GM21360 (cell line): ENCODE measurements around the gene TBC1D7.

ENCODE experiments used
- ATAC-seq: cut with Tn5 transposase; IDR thresholded peaks from one replicate; pipeline ENCODE4 v1.9.1; 2021; ENCODE audit warnings: mild to moderate bottlenecking, moderate library complexity; ENCODE audit not compliant: unreplicated experiment

TBC1D7 gene

DNA sequence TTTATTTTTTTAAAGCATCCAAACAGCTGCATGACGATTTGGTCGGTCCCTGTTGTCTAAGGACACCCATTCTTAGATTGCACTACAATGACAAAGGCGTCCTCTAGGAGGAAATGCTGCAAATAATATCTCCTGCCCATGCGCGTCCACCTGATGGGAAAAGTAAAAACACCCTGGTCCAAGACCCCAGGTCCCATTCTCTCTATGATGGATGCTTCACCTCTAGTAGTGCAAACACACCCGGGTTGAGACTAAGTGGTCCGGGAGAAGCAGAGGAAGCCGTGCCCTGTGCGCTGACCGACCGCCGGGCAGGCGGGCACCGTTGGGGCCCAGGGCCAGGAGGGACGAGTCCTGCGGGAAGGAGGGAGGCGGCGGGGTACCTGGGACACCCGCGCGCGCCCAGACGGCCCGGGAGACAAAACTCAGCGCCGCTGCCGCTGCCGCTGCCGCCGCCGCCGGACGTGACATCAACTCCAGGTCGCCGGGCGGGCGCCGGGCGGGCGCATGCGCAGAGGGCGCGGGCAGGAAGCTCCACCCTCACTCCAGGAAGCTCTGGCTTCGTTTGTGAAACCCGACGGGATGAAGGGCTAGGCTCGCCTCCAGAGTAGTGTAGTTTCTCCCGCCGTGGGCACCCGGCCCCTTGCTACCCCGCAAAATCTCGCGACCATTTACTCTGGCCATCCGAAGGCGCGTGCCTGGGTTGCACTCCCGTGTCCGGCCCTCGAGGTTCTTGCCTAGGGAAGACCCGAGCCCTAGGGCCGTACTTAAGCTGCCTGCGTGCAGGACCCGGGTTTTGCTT, at the start of gene TBC1D7:
Gene TBC1D7 (minus strand): TSS at position 462 of the 799 bp plus-strand sequence. CDS start 1,639 bp downstream, outside the sequence.
- peak; percentile 80 for ATAC-seq

GRCh38 chr6:13377054-13377758, 48.9 kb upstream of the TBC1D7 start:
- no peak for ATAC-seq

DNA sequence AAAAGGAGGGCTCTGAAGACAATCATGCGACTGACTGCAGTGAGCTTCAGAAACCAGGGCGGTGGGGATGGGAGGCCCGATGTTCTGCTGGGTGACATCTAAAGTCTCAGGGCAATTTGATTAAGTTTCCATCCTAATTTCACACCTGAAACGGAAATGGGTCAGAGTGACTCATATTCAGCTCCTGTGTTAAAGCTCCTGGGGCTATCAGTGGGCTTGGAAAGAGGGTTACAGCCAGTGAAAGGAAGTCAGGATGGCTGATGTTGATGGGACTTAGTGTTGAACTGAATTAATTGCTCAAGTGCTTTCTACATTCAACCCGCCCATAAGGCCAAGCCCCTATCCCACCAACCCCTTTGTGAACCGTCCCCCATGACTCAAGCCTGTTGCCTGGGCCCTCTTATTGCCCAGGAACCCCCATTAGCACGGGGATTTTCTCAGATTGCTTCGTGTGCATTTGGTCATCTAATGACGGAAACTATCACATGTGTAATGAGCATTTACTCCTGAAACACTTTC, 47.1 kb upstream of the TBC1D7 start:
- peak; percentile 45 for ATAC-seq

DNA sequence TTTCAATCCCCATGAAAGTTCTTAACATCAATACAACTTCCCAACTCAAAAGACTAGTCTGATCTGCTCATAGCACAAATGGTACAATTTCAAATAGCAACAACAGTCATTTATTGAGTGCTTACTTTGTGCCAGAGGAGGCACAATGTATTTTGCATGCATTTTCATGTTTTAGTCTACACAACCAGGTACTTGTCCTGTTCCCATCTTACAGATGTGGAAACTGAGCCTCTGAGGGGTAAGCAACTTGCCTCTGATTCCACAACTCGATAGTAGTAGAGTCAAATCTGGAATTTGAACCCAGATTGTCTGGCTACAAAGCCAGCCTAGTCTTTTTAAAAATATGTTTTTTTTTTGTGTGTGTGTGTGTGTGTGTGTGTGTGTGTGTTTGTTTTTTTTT, 45.6 kb upstream of the TBC1D7 start:
- no peak for ATAC-seq

DNA sequence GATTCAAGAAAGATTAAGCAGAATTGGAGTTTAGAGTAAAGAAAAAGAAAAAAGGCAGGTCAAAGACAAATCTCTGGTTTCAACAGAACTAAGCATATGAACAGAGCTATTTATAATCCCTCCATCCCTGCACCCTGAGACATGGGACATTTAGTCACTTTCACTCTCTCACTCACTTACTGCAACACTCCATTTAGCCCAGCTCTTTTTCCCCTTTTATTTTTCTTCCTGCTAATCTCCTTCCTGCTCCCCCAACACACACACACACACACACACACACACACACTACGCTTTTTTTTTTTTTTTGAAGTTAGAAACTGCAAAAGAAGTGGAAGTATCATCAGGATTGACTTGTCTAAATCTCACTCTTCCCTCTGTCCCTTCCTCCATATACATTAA, 45.1 kb upstream of the TBC1D7 start:
- ATAC-seq, result no peak

GRCh38 chr6:13372688-13373487, 44.6 kb upstream of the TBC1D7 start:
- no peak for ATAC-seq

DNA sequence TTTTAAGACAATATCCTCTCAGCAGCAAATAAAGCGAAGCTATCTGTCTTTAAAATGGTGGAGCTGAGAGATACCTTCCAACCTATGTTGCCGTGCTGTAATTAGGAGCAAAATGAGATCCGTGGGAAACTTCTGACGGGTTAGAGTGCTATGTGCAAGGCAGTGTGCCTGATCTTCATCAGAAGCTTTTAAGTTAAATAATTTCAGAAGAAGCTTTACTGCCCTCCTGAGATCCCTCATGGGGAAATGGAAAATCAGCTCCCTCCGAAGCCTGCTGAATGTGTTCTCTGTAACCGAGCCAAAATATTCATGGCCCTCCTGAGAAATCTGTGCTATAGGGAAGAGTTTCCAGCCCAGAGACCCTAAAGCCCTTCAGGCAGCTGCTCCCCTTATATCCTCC, 43.7 kb upstream of the TBC1D7 start:
- ATAC-seq, result no peak

- no peak for ATAC-seq
These were observed 43.2 kb upstream of the TBC1D7 start for GRCh38 chr6:13371421-13372072.

DNA sequence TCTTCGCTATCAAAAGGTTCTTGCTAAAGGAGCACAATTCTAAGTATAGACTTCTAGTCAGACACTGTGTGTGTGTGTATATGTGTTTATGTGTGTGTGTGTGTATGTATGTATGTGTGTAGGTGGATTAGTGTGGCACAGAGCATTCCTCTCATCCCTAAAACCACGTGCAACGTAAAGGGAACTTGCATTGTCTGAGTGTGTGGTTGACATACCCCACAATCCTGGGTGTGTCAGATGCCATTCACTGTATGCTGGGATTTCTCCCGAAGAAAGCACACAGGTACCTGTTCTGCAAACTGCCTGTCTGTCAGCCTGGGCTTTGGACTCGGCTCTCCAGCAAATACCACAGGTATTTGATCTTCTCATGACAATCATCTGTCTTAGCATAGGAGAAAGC, 42.3 kb upstream of the TBC1D7 start:
- ATAC-seq, result no peak

GRCh38 chr6:13369591-13369990, 41.3 kb upstream of the TBC1D7 start:
- ATAC-seq, result no peak

DNA sequence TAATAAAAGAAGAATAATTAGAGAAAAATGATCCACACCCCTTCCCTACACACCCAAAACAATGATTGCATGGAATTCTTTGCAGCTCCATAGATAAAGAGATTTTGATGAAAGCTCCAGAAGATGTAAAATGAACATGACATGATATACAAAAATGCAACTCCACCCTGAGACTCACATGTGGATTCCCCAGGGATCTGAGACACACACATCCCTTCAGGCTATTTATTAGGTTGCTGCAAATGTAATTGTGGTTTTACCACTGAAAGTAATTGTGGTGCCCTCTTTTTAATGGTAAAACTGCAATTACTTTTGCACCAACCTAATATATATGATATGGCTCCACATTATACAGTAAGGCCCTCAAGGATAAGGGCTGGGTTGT, 40.4 kb upstream of the TBC1D7 start:
- no peak for ATAC-seq

- ATAC-seq, result no peak
These were observed 39.9 kb upstream of the TBC1D7 start for GRCh38 chr6:13368079-13368730.

- no peak for ATAC-seq
These were observed 39.1 kb upstream of the TBC1D7 start for GRCh38 chr6:13367396-13367795.

- ATAC-seq, result no peak
These were observed 37.0 kb upstream of the TBC1D7 start for GRCh38 chr6:13365320-13365719.

GRCh38 chr6:13364842-13365241, 36.5 kb upstream of the TBC1D7 start:
- no peak for ATAC-seq

DNA sequence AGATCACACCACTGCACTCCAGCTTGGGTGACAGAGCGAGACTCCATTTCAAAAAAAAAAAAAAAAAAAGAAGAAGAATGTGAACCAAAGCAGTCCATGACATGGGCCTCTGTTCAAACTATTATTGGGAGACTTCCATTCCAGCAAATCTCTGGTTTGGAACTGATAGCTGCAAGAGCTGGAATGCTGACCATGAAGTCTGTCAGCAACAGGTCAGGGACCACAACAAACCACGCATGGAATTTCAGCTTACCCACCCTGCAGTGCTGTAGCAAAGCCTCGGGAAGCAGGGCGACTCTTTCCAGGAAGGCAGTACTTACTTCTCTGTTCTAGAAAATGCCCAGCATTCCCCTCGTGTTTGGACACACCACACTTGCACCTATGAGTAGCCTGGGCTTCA, 34.1 kb upstream of the TBC1D7 start:
- ATAC-seq, result no peak

DNA sequence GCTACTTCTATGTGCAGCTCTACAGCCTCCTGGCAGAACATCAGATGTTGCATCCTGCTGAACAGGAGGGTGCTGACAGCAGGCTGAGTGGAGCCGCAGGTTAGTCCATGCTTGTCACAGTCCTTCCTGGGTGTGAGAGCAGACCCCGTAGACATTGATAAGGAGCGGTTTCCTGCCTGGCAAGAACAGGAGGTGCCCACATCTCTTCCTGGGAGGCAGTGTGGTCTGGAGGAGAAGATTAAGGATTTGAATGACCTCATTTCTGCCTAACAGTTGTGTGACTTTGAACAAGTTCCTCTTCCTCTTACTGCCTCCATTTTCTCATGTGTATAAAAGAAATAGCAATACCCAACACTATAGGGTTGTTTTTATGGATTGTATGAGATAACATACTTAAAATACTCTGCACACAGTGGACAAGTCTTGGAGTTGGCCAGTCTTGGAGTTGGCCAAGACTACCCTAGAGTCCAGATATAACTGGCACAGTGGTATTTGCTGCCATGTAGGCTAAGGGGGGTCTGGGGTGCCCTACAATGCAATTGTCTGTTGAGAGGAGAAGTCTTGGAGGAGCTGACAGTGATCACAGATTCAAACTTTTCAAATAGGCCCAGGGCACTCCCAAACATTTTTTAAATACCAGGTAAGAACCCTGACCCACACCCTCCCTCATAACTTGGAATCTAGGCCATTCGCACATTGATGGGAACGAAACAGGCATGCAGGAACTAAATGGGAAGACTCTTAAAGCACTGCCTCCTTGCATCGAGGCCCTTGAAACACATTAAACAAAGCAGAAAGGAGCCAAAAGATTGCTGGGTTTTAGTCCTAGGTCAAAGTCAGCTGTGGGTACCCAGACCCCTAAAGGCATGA, 32.6 kb upstream of the TBC1D7 start:
- ATAC-seq, result no peak

DNA sequence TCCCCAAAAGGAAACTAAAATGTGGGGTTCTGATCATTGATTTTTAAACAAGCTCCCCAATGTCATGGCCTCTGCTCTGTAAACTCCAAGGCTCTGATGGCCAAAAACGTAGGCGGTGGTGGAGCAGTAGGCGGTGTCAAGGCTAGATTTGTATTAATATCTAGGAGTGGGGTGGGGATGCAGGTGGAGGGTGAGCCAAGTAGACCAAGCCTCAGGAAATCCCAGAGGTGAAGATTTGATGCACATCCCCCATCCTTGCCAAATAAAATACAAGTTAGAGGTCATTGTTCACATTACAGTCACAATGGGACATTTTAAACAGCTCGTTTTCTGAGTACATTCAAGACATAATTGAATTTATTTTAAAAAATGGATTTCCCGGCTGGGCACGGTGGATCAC, 30.9 kb upstream of the TBC1D7 start:
- ATAC-seq, result no peak

DNA sequence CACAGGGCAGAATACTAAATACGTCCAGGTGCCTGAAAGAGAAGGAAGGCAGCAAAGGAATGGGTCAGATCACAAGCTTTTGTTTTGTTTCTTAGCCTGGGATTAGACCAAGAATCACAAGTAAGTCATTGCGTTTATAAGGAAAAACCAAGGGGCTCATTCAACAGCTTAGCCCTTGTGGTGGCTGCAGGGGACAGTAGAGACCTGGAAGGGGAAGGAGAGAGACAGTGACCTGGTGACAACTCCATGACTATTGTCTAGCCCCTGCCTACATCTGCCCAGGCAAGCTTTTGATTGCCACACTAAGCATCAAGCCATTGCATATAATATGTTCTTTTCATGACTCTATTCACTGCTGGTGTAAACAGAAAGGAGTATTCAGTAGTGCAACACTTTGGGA, 30.2 kb upstream of the TBC1D7 start:
- no peak for ATAC-seq
